Measurements from ENCODE around the gene MEN1. TPM values are rescaled to one million over a fixed set of nuclear protein-coding genes. Genes with fewer than 3 reads are reported as not detected.

The MEN1 gene
- polyA plus RNA-seq, 1 donor (not counting 4 experiments of a cell fraction or from before 2014, with no cell fraction given), result 14.2 TPM

DNA sequence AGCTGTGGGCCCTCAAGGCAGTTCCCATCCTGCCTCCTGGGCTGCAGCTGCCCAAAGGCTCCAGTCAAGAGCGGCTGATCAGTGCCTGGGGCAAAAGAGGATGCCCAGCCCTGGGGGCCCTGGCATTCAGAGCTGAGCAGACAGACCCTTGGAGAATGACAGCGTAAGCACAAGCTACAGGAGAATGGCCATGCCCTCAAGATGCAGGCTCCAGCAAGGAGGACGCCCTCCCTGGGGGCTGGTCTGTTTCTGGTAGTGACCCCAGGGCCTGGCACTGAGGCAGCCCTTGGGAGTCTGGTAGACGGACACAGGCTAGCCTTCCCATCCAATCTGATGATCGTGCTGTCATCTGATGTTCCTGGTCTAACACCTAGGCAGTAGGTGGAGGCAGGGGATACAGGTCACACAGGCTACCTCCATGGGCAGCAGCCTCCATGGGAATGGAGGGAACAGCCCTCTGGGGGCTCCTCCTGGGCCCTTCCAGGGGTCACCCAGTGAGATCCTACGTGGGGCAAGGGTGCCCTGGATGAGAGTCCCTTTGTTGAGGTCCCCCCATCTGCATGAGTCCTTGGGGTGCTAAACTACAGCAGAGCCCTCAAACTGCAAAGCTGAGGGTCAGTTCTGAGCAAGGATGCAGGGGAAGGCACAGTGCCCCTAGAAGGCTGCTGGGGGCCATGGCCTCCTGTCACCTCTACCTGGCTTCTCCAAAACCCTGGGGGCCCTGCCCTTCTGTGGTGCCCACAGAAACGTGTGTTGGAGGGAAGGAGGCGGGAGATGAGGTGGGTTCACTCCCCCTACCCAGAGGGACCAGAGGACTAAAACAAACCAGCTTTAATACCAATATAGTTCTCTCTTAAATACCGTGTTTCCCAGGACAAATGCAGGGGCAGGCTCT, 21.8 kb downstream of the MEN1 start:
- dilution Hi-C loops (cut with MboI; ENCODE audit: extremely low pct_ligation_motif_present, low sequenced_read_pairs), result no loop called here
- H3K36me3 ChIP-seq (ENCODE audit: control insufficient read depth in 2 of 2, extremely low read depth in 1 of 2, insufficient read depth in 2 of 2, low read length in 2 of 2), result peaks cover 0 to 6% of the 10 kb centered on the region in 2 experiments
- H3K9me3 ChIP-seq (ENCODE audit: control insufficient read depth, low read depth, low read length), result no peaks in the 10 kb centered on the region
- no peak overlapping the region for H3K27ac ChIP-seq (ENCODE audit: control insufficient read depth, insufficient read depth, low read length)
- no peaks in the 10 kb centered on the region for H3K9me1 ChIP-seq (ENCODE audit: control insufficient read depth, extremely low read depth, insufficient read depth, low read length)
- DNase-seq (ENCODE audit: low read depth, low spot score), result no peak
- H3K79me2 ChIP-seq (ENCODE audit: control insufficient read depth, insufficient read depth, low read length), result no peaks in the 10 kb centered on the region
- no peak overlapping the region for H3K4me2 ChIP-seq (ENCODE audit: control insufficient read depth, extremely low read depth, insufficient read depth, low read depth, low read length)
- no peak overlapping the region for H2AFZ ChIP-seq (ENCODE audit: control insufficient read depth, low read length)
- no peak overlapping the region for H3K4me3 ChIP-seq (ENCODE audit: control insufficient read depth in 2 of 3, extremely low read depth in 1 of 3, insufficient read depth in 2 of 3, low read depth in 1 of 3, low read length in 3 of 3)
- no peak for TF ChIP-seq EZH2 (IDR thresholded peaks at IDR 0.05; ENCODE audit: low read length)
- TF ChIP-seq, protein P1, sequence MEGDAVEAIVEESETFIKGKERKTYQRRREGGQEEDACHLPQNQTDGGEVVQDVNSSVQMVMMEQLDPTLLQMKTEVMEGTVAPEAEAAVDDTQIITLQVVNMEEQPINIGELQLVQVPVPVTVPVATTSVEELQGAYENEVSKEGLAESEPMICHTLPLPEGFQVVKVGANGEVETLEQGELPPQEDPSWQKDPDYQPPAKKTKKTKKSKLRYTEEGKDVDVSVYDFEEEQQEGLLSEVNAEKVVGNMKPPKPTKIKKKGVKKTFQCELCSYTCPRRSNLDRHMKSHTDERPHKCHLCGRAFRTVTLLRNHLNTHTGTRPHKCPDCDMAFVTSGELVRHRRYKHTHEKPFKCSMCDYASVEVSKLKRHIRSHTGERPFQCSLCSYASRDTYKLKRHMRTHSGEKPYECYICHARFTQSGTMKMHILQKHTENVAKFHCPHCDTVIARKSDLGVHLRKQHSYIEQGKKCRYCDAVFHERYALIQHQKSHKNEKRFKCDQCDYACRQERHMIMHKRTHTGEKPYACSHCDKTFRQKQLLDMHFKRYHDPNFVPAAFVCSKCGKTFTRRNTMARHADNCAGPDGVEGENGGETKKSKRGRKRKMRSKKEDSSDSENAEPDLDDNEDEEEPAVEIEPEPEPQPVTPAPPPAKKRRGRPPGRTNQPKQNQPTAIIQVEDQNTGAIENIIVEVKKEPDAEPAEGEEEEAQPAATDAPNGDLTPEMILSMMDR (optimal IDR thresholded peaks at IDR 0.05 in 1 of 3, IDR thresholded peaks at IDR 0.05 in 1 of 3, conservative IDR thresholded peaks at IDR 0.05 in 1 of 3; ENCODE audit: extremely low read depth in 1 of 3, insufficient read depth in 2 of 3, low read length in 3 of 3), result no peak
- H3K4me1 ChIP-seq (ENCODE audit: control insufficient read depth, extremely low read depth, insufficient read depth, low read length), result no peaks in the 10 kb centered on the region
- H3K9ac ChIP-seq (ENCODE audit: control insufficient read depth, extremely low read depth, insufficient read depth, low read length), result no peak overlapping the region
- no peak for FAIRE-seq
- no peaks in the 10 kb centered on the region for H4K20me1 ChIP-seq (ENCODE audit: control insufficient read depth, extremely low read depth, insufficient read depth, low read length)
- no peaks in the 10 kb centered on the region for H3K27me3 ChIP-seq (ENCODE audit: control insufficient read depth, extremely low read depth, insufficient read depth, low read length)

DNA sequence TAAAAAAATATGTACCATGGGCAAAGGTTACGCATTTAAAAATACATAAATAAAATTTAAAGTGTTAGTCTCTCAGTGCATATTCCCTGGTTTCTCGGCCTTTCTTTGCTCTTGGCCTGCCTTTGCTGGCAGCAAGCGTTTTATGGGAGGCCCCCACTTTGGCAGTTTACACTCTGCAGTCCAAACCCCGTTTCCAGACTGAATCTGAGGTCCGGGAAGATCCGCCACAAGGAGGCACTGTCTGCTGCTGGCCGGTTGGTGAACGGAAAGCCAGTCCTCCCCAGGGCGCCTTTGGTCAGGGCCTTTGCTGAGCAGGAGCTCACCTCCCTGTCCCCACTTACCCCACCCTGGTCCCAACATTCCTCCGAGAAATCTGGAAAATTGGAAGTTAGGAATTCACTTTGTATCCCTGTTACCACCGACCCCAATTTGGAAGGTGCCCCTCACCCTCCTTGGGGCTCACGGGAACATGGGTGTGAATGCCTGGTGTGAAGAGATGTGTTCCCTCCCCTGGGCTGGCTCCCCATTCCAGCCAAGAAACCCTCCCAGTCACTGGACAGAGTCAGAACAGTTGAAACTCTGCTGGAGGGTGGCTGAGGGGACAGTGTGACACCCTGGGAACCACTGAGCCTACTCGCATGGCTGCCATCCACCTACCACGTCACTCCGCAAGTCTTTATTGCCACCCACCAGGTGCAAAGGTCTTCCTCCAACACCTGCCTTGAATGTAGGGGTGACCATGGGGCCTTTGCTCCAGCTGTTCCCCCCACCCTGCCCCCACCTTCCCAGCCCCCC, 22.6 kb downstream of the MEN1 start:
- H3K9ac ChIP-seq (ENCODE audit: control insufficient read depth, extremely low read depth, insufficient read depth, low read length), result no peak overlapping the region
- H3K9me1 ChIP-seq (ENCODE audit: control insufficient read depth, extremely low read depth, insufficient read depth, low read length), result no peaks in the 10 kb centered on the region
- no peak overlapping the region for H3K27ac ChIP-seq (ENCODE audit: control insufficient read depth, insufficient read depth, low read length)
- no peaks in the 10 kb centered on the region for H3K9me3 ChIP-seq (ENCODE audit: control insufficient read depth, low read depth, low read length)
- H4K20me1 ChIP-seq (ENCODE audit: control insufficient read depth, extremely low read depth, insufficient read depth, low read length), result no peaks in the 10 kb centered on the region
- H3K79me2 ChIP-seq (ENCODE audit: control insufficient read depth, insufficient read depth, low read length), result no peaks in the 10 kb centered on the region
- no peaks in the 10 kb centered on the region for H3K4me1 ChIP-seq (ENCODE audit: control insufficient read depth, extremely low read depth, insufficient read depth, low read length)
- no peaks in the 10 kb centered on the region for H3K27me3 ChIP-seq (ENCODE audit: control insufficient read depth, extremely low read depth, insufficient read depth, low read length)
- no peak overlapping the region for H3K4me2 ChIP-seq (ENCODE audit: control insufficient read depth, extremely low read depth, insufficient read depth, low read depth, low read length)
- no peak overlapping the region for H3K4me3 ChIP-seq (ENCODE audit: control insufficient read depth in 2 of 3, extremely low read depth in 1 of 3, insufficient read depth in 2 of 3, low read depth in 1 of 3, low read length in 3 of 3)
- no peak for DNase-seq (ENCODE audit: low read depth, low spot score)
- FAIRE-seq, result no peak
- TF ChIP-seq, protein P1 (optimal IDR thresholded peaks at IDR 0.05 in 1 of 3, IDR thresholded peaks at IDR 0.05 in 1 of 3, conservative IDR thresholded peaks at IDR 0.05 in 1 of 3; ENCODE audit: extremely low read depth in 1 of 3, insufficient read depth in 2 of 3, low read length in 3 of 3), result peak; percentile 86 to 92 (median 89)
- TF ChIP-seq EZH2 (IDR thresholded peaks at IDR 0.05; ENCODE audit: low read length), result no peak
- H2AFZ ChIP-seq (ENCODE audit: control insufficient read depth, low read length), result no peak overlapping the region
- peaks cover 0 to 6% of the 10 kb centered on the region in 2 experiments for H3K36me3 ChIP-seq (ENCODE audit: control insufficient read depth in 2 of 2, extremely low read depth in 1 of 2, insufficient read depth in 2 of 2, low read length in 2 of 2)
- dilution Hi-C loops (cut with MboI; ENCODE audit: extremely low pct_ligation_motif_present, low sequenced_read_pairs), result no loop called here

Measured in keratinocyte (primary cell).